HG02870 (cell line): ENCODE data around the gene ACOD1.
"Not testable (repeated sequence)": the region's sequence is repeated elsewhere in the genome, so short reads cannot be mapped to it uniquely, and the experiment has no call there.

ENCODE experiments used
- ATAC-seq: cut with Tn5 transposase; IDR thresholded peaks from one replicate; pipeline ENCODE4 v1.9.1; 2021; ENCODE audit warnings: mild to moderate bottlenecking, moderate library complexity; ENCODE audit not compliant: unreplicated experiment

The ACOD1 gene

GRCh38 chr13:76950101-76950500, 1.8 kb downstream of the ACOD1 start:
- ATAC-seq, result no peak

- ATAC-seq, result no peak
Measured at GRCh38 chr13:76953968-76954367, 5.7 kb downstream of the ACOD1 start.

GRCh38 chr13:76954538-76954937, 6.2 kb downstream of the ACOD1 start:
- ATAC-seq, result no peak

- no peak for ATAC-seq
Measured at GRCh38 chr13:76955193-76955592, 6.9 kb downstream of the ACOD1 start.

DNA sequence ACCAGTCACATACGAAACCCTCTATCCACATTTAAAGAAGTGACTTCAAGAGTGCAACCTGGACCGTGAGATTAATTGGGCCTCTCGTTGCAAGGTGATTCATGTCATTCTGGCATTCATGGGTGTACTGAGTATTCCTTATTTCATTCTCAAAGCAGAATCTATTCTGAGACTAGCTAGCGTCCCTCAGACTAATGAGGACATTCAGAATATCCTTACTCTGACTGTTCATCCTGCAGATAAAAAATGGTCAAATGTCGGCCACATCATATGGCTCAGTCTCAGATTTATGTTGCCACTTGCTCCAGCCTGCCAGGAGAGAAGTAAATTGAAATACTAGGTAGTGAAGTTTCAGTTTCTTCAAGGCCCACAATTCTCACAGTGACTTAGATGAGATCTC, 7.3 kb downstream of the ACOD1 start:
- no peak for ATAC-seq

DNA sequence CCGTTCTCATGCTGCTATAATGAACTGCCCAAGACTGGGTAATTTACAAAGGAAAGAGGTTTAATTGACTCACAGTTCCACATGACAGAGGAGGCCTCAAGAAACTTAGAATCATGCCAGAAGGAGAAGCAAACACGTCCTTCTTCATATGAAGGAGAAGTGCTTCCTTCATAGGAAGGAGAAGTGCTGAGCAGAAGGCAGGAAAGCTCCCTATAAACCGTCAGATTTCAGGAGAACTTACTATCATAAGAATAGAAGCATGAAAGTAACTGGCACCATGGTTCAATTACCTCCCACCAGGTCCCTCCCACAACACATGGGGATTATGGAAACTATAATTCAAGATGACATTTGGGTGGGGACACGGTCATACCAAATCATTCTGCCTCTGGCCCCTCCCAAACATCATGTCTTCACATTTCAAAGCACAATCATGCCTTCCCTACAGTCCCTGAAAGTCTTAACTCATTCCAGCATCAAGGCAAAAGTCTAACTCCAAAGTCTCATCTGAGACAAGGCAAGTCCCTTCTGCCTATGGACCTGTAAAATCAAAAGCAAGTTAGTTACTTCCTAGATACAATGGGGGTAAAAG, 10.6 kb downstream of the ACOD1 start:
- no peak for ATAC-seq

GRCh38 chr13:76959734-76960133, 11.4 kb downstream of the ACOD1 start:
- ATAC-seq, result not testable (repeated sequence)

DNA sequence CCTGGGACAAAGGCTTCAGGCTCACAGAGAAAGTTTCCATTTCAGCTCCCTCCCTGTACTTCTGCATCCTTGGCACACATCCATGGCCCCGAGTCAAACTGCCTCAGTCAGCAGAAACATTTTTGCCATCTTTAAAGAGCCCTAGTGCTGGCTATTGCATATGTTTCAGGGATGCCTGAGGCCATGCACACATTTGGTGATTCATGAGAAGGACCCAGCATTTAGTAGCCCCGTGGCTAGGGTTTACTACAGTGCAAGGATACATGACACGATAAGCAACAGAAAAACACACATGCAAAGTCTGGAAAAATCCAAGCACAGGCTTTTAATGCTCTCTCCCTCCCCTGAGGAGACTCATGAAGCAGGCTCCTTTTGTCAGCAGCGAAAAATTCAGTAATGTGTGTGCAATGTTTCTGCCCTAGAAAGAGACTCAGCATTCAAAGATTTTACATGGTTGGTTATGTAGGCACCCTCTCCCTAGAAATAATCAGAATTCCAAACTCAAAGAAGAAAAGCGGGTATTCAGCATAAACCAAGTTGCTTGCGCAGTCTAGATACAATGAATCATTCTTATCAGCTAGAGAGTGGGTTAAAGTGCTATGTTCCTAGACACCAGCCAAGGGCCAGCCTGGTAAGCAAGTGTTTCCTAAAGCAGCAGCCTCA, 17.6 kb downstream of the ACOD1 start:
- ATAC-seq, result no peak

DNA sequence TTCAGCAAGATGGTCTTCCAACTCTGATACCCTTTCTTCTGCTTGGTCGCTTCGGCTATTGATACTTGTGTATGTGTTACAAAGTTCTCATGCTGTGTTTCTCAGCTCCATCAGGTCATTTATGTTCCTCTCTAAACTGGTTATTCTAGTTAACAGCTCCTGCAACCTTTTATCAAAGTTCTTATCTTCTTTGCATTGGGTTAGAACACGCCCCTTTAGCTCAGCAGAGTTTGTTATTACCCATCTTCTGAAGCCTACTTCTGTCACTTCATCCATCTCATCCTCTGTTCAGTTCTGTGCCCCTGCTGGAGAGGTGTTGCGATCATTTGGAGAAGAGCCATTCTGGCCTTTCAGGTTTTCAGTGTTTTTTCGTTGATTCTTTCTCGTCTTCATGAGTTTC, 18.7 kb downstream of the ACOD1 start:
- no peak for ATAC-seq

DNA sequence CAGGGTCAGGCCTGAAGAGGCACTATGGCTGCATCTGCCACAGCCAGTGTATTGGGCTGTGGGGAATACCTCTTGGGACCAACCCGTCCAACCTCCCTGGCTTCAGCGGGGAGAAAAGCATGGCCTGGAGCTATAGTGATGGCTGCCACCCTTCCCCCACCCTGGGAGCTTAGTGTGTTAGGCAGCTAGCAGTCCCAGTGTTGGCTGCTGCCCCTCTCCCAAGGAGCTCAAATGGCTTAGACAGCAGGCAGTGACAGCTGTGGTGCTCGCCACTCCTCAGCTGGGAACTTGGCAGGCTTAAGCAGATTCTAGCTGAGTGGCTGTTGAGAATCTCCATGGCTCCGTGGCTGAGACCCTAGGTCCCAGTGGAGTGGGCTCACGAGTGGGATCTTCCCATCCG, 19.7 kb downstream of the ACOD1 start:
- no peak for ATAC-seq

GRCh38 chr13:76969488-76970365, 21.4 kb downstream of the ACOD1 start:
- ATAC-seq, result no peak

- ATAC-seq, result peak; percentile 69
Measured at GRCh38 chr13:76971215-76971614, 22.9 kb downstream of the ACOD1 start.

DNA sequence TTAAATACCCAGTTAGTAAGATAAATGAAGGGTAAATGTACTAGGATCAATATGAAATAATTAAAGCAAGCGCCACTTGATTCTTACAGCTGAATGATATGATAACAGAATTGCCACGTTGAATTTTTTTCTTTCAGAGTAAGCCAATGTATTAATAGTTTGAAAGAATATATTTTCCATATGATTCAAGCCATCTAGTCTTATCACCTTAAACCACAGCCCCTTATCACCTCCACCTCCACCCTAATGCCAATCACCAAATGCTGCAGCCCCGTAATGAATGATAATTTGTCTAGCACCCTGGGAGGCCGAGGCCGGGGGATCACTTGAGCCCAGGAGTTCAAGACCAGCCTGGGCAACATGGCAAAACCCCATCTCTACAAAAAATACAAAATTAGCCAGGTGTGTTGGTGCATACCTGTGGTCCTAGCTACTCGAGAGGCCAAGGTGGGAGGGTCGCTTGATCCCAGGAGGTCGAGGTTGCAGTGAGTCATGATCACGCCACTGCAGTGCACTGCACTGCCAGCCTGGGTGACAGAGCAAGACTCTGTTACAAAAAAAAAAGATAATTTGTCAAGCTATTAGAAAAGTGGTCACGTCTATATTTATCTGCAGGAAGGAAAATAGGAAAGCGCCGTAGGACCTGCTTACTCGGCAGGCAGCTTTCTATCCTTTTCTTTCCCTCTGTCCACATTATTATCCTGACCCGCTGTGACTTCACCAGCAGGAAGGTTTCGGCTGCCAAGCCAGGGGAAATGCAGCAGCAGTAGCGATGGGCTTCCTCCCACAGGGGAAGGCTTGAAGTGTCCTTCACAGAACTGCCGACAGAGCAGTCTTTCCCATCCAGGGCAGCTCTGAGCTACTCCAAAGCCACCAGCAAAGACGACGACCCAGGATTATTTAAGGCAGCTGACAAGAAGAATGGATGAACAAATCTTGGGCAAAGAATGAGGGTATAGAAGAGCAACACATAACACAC, 23.8 kb downstream of the ACOD1 start:
- no peak for ATAC-seq

GRCh38 chr13:76973920-76974617, 25.8 kb downstream of the ACOD1 start:
- ATAC-seq, result no peak

GRCh38 chr13:76974618-76974975, 26.3 kb downstream of the ACOD1 start:
- no peak for ATAC-seq

DNA sequence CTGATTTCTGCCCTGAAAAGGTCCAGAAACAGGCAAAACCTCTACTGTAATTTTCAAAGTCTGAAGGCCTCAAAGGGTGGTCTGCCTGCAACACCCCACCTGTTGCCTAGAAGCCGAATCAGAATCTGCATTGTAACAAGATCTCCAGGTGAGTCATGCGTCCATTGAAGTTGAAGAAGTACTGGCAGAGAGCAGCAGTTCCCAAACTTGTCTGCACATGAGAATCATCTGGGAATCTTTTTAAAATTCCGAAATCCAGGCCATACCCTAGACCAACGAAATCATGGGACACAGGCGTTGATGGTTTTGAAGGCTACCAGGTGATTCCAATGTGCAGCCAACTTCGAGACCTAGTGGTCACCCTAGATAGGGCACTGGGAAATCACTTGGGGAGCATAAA, 27.6 kb downstream of the ACOD1 start:
- no peak for ATAC-seq

GRCh38 chr13:76976490-76976889, 28.2 kb downstream of the ACOD1 start:
- no peak for ATAC-seq

DNA sequence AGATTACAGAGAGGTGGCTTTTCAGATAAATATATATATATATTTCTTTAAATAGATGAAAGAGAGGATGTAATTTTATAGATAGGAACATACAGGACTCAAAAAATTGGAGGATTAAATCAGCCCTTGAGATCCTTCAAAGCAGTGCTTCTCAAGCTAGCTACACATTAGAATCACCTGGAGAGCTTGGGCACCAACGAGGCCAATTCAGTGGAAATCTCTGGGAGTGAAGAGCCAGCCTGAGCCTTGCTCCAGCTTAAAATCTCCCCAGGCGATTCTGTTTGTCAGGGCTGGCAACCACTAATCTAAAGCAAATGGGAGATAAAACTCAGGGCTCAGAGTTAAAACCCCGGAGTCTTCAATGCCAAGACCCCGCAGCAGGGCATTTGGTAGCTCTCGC, 28.6 kb downstream of the ACOD1 start:
- ATAC-seq, result no peak

DNA sequence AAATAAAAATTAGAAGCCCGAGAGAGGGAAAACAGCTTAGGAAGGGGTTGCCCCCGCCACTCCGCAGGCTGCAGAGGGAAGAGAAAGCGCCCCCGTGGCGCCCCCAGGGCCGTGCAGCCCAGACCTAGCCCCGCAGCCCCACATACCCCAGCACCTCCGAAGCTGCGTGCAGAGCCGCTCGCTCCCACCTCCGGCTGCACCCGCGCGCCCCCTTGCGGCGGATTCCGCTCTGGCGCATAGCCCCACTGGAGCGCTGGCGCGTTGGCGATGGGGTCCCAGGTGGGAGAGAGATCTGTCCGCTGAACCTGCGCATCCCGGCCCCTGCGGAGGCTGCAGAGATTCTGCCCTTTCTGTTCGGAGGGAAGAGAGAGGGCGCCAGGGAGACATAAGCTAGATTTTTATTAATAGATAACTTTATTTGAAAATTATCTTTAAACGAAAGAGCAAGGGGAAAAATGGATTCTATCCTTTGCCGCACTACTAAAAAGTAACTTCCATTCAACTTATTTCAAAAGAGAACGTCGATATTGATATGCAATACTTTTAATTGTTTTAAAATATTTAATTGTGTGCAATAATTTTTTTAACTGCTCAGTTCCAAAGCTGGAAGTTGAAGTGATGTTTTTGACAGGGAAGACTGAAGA, 31.9 kb downstream of the ACOD1 start:
- peak; percentile 100 for ATAC-seq

GRCh38 chr13:76982061-76982460, 33.8 kb downstream of the ACOD1 start:
- ATAC-seq, result no peak
